Measurements from ENCODE around the gene EXT2.

DNA sequence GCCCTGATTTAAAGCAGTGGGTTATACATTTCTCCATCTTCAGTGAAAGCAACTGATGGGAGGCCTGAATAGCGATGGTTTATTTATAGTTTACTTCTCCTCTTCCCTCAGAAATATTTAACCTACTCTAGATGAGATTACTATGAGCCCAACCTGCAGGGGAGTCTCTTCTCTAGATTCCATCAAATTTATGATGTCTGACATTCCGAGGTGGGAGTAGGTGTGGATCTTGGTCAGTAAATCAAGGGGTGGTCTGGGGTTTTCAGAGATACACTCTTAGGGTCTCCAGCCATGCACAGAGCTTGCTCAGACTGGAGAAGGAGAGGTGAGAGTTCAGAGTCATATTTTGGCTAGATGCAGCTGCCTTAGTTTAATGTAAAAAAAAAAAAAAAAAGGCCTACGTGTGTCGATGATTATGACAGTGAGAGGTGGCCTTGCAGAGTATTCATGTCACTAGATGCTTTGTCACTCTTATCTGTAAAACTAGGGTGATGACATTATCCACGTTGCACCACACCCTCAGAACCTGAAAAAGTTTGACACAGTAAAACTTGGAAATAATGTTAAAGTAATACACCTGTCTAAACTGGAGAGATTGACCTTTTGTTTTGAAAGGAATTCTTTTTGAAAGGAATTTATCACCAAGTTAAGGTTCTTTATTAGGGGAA is 81.2 kb downstream of the EXT2 start:
- TF ChIP-seq EZH2phosphoT487 (IDR thresholded peaks at IDR 0.05; ENCODE audit: insufficient read depth, low read depth) (no peak), EZH2 (IDR thresholded peaks at IDR 0.05; ENCODE audit: insufficient read depth, poor library complexity, severe bottlenecking) (no peak)
